HG03135 (cell line): ENCODE measurements around the gene A4GNT.
A peak's percentile ranks its signal among the peaks of the same experiment; 100 is the strongest.
"Not testable (repeated sequence)": the region's sequence is repeated elsewhere in the genome, so short reads cannot be mapped to it uniquely, and the experiment has no call there.

Source experiments
- ATAC-seq: cut with Tn5 transposase; IDR thresholded peaks from one replicate; pipeline ENCODE4 v1.9.1; 2021; ENCODE audit warnings: mild to moderate bottlenecking, moderate library complexity; ENCODE audit not compliant: unreplicated experiment

A4GNT gene

GRCh38 chr3:138132239-138132638 is at the start of gene A4GNT:
Gene A4GNT, minus strand, starts transcription at chr3:138132390. Its CDS starts 1,134 bp downstream, at chr3:138131256.
- no peak for ATAC-seq

GRCh38 chr3:138180375-138181029 is 48.3 kb upstream of the A4GNT start:
- peak; percentile 61 for ATAC-seq

GRCh38 chr3:138174421-138175131 is 42.4 kb upstream of the A4GNT start, which contains the start of gene DBR1:
Gene DBR1, minus strand, starts transcription at chr3:138174921. Its CDS starts 126 bp downstream, at chr3:138174795.
- ATAC-seq, result peak; percentile 90

- ATAC-seq, result peak; percentile 15
These were observed 41.7 kb upstream of the A4GNT start for GRCh38 chr3:138173769-138174420.

- ATAC-seq, result no peak
These were observed 40.4 kb upstream of the A4GNT start for GRCh38 chr3:138172625-138173024.

GRCh38 chr3:138165061-138165460 is 32.9 kb upstream of the A4GNT start:
- ATAC-seq, result no peak

GRCh38 chr3:138157743-138158142 is 25.6 kb upstream of the A4GNT start:
- ATAC-seq, result no peak

GRCh38 chr3:138154534-138154933 is 22.3 kb upstream of the A4GNT start:
- ATAC-seq, result no peak

- ATAC-seq, result no peak
These were observed 16.3 kb upstream of the A4GNT start for GRCh38 chr3:138148503-138148902.

- ATAC-seq, result not testable (repeated sequence)
These were observed 10.0 kb upstream of the A4GNT start for GRCh38 chr3:138142181-138142580.

GRCh38 chr3:138140940-138141339 is 8.8 kb upstream of the A4GNT start:
- no peak for ATAC-seq

- ATAC-seq, result no peak
These were observed 7.5 kb upstream of the A4GNT start for GRCh38 chr3:138139691-138140090.

- ATAC-seq, result no peak
These were observed 5.7 kb upstream of the A4GNT start for GRCh38 chr3:138137861-138138260.

- ATAC-seq, result no peak
These were observed 4.0 kb upstream of the A4GNT start for GRCh38 chr3:138136201-138136600.

GRCh38 chr3:138135833-138136194 is 3.6 kb upstream of the A4GNT start:
- no peak for ATAC-seq

- no peak for ATAC-seq
These were observed 3.1 kb upstream of the A4GNT start for GRCh38 chr3:138135146-138135832.

- no peak for ATAC-seq
These were observed 4.4 kb downstream of the A4GNT start for GRCh38 chr3:138127636-138128365.

- no peak for ATAC-seq
These were observed 6.5 kb downstream of the A4GNT start for GRCh38 chr3:138125548-138126221.

- no peak for ATAC-seq
These were observed 7.4 kb downstream of the A4GNT start for GRCh38 chr3:138124706-138125355.

- ATAC-seq, result no peak
These were observed 8.0 kb downstream of the A4GNT start for GRCh38 chr3:138124188-138124587.
